A172 (cell line): ENCODE data around the gene CMIP. TPM values are rescaled to one million over a fixed set of nuclear protein-coding genes. Genes with fewer than 3 reads are reported as not detected.

Experiments used
- DNase-seq: peaks from one replicate; pipeline ENCODE4 v3.0.0-alpha.2; 2015; ENCODE audit warnings: low spot score
- total RNA-seq: library from RNA; depleted of rRNA; stranded (reverse); fragments of >200 nt; shearing (Covaris generic); gene quantifications from 2 replicates; pipeline ENCODE4 v1.2.3, GENCODE V29; 2014

Gene CMIP
- total RNA-seq, 1 experiment from 2014 or later, result 5.9 TPM

- no peak for DNase-seq
Observed at GRCh38 chr16:81478876-81479511, 34.4 kb downstream of the CMIP start.

GRCh38 chr16:81480606-81481206 is 36.1 kb downstream of the CMIP start:
- DNase-seq, result no peak

GRCh38 chr16:81481207-81481821 is 36.7 kb downstream of the CMIP start:
- DNase-seq, result peak; percentile 83

GRCh38 chr16:81482329-81483063 is 37.9 kb downstream of the CMIP start:
- DNase-seq, result peak; percentile 35

GRCh38 chr16:81483064-81483969 is 38.7 kb downstream of the CMIP start:
- DNase-seq, result no peak

- DNase-seq, result no peak
Observed at GRCh38 chr16:81483970-81484595, 39.5 kb downstream of the CMIP start.

GRCh38 chr16:81484908-81485624 is 40.5 kb downstream of the CMIP start:
- DNase-seq, result peak; percentile 33

GRCh38 chr16:81485824-81486539 is 41.4 kb downstream of the CMIP start:
- DNase-seq, result peak; percentile 83

GRCh38 chr16:81486540-81487061 is 42.0 kb downstream of the CMIP start:
- DNase-seq, result no peak

GRCh38 chr16:81487301-81487720 is 42.7 kb downstream of the CMIP start:
- no peak for DNase-seq

- no peak for DNase-seq
Observed at GRCh38 chr16:81488687-81489411, 44.2 kb downstream of the CMIP start.

GRCh38 chr16:81489547-81490267 is 45.1 kb downstream of the CMIP start:
- no peak for DNase-seq

GRCh38 chr16:81491541-81492188 is 47.1 kb downstream of the CMIP start:
- no peak for DNase-seq

GRCh38 chr16:81492311-81492761 is 47.7 kb downstream of the CMIP start:
- DNase-seq, result no peak

- no peak for DNase-seq
Observed at GRCh38 chr16:81492965-81493754, 48.6 kb downstream of the CMIP start.

- peak; percentile 86 for DNase-seq
Observed at GRCh38 chr16:81493755-81494433, 49.3 kb downstream of the CMIP start.
